ENCODE measurements around the gene C20orf96.

DNA sequence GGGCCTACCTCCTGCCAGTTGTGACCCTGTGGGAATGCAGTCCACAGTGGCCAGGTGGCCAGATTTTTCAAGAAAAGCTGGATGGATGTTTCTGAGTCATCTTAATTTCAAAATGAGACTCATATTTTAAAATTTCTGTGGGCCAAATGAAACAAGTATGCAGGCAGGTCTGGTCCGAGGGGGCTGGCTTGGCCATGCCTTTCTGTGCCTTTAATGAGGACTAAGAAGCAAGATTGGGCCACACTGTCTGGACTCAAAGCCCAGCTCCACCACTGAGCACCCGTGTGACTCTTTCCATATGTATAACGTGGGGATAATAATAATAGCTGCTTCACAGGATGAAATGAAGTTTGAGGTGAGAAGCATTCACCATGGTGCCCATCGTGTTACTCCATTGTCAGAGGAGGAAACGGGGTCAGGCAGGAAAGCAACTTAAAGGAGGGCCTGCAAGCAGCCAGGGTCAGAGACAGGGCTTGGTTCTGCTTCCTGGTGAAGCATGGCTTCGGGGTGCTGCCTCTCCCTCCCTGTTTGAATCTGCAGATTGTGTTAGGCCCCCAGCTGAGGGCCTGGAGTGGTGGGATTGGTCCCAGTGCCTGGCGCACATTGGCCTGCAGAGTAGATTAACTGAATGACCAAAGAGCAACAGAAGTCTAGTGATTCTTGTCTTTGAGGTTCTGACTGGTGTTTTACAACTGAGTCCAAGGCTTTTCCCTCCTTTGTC is 38.6 kb upstream of the C20orf96 start:
- TF ChIP-seq GATA2 (IDR thresholded peaks at IDR 0.05; ENCODE audit: low read depth, low read length) (no peak), GATA3 (IDR thresholded peaks at IDR 0.05; ENCODE audit: low read depth, low read length) (no peak)

Data from SH-SY5Y (cell line).